VCaP (cell line): ENCODE results near the gene MEIOB.

Experiments used
- H3K27ac ChIP-seq: fragments of 450-650 bp; 2 replicates; pipeline ENCODE4 v1.5.1; 2017
- CTCF ChIP-seq: fragments of 450-650 bp; conservative IDR thresholded peaks from 2 replicates; pipeline ENCODE4 v1.5.1; 2017; ENCODE audit warnings: mild to moderate bottlenecking, moderate library complexity

The MEIOB gene

GRCh38 chr16:1822801-1823200, 49.2 kb downstream of the MEIOB start:
- no peak overlapping the region for H3K27ac ChIP-seq
- no peak for TF ChIP-seq CTCF

GRCh38 chr16:1821861-1822611, 49.9 kb downstream of the MEIOB start:
- no peak for TF ChIP-seq CTCF
- no peak overlapping the region for H3K27ac ChIP-seq

GRCh38 chr16:1820946-1821290, 51.0 kb downstream of the MEIOB start:
- H3K27ac ChIP-seq = no peak overlapping the region
- TF ChIP-seq CTCF = no peak

GRCh38 chr16:1820096-1820945, 51.6 kb downstream of the MEIOB start:
- no peak overlapping the region for H3K27ac ChIP-seq
- no peak for TF ChIP-seq CTCF

GRCh38 chr16:1819611-1820010, 52.4 kb downstream of the MEIOB start:
- H3K27ac ChIP-seq = no peak overlapping the region
- TF ChIP-seq CTCF = no peak

- H3K27ac ChIP-seq = no peak overlapping the region
- no peak for TF ChIP-seq CTCF
These were observed 53.0 kb downstream of the MEIOB start for GRCh38 chr16:1818873-1819525.

- no peak overlapping the region for H3K27ac ChIP-seq
- TF ChIP-seq CTCF = no peak
These were observed 53.6 kb downstream of the MEIOB start for GRCh38 chr16:1818204-1818872.
